HUES6 (cell line): Measurements from ENCODE around the gene LHFPL6.
A peak's percentile ranks its signal among the peaks of the same experiment; 100 is the strongest.
"Not testable (repeated sequence)": the region's sequence is repeated elsewhere in the genome, so short reads cannot be mapped to it uniquely, and the experiment has no call there.

Experiments used
- H3K27ac ChIP-seq: 2 replicates; pipeline ENCODE4 v1.7.0; 2013; ENCODE audit warnings: low read depth, mild to moderate bottlenecking, low read length, inconsistent platforms
- H3K27me3 ChIP-seq: 2 replicates; pipeline ENCODE4 v1.6.1; 2013; ENCODE audit warnings: low read length; ENCODE audit not compliant: control insufficient read depth, insufficient read depth
- H3K36me3 ChIP-seq: 2 replicates; pipeline ENCODE4 v1.6.1; 2013; ENCODE audit warnings: low read length; ENCODE audit not compliant: control insufficient read depth, insufficient read depth
- H3K4me1 ChIP-seq: 2 replicates; pipeline ENCODE4 v1.6.1; 2013; ENCODE audit warnings: low read length; ENCODE audit not compliant: control insufficient read depth, insufficient read depth
- H3K4me3 ChIP-seq: 2 replicates; pipeline ENCODE4 v1.5.1; 2013; ENCODE audit warnings: low read depth, low read length
- H3K9ac ChIP-seq: one replicate; pipeline ENCODE4 v1.6.1; 2013; ENCODE audit warnings: mild to moderate bottlenecking, low read length
- H3K9me3 ChIP-seq: 2 replicates; pipeline ENCODE4 v1.6.1; 2013; ENCODE audit warnings: low read depth, low read length; ENCODE audit not compliant: control insufficient read depth, insufficient read depth

The LHFPL6 gene

GRCh38 chr13:39347926-39348901 is 254.8 kb downstream of the LHFPL6 start:
- 0 out of 2 replicates have a peak overlapping the region, but pooled peaks have one; percentile 14 for H3K4me3 ChIP-seq
- H3K4me1 ChIP-seq = peaks cover 31% of the 10 kb centered on the region
- no peaks in the 10 kb centered on the region for H3K9me3 ChIP-seq
- no peak overlapping the region for H3K27ac ChIP-seq
- no peak overlapping the region for H3K9ac ChIP-seq
- peaks cover 14% of the 10 kb centered on the region; the same call in 1 of the 2 replicates for H3K27me3 ChIP-seq
- no peaks in the 10 kb centered on the region for H3K36me3 ChIP-seq

GRCh38 chr13:39345982-39346381 is 257.0 kb downstream of the LHFPL6 start:
- H3K4me3 ChIP-seq = no peak overlapping the region
- no peak overlapping the region for H3K27ac ChIP-seq
- no peaks in the 10 kb centered on the region for H3K36me3 ChIP-seq
- no peak overlapping the region for H3K9ac ChIP-seq
- no peaks in the 10 kb centered on the region for H3K9me3 ChIP-seq
- peaks cover 14% of the 10 kb centered on the region; the same call in 1 of the 2 replicates for H3K27me3 ChIP-seq
- H3K4me1 ChIP-seq = peaks cover 29% of the 10 kb centered on the region

GRCh38 chr13:39341251-39341650 is 261.7 kb downstream of the LHFPL6 start:
- Histone ChIP-seq H3K9ac (no peak overlapping the region), H3K4me1 (no peaks in the 10 kb centered on the region), H3K4me3 (no peak overlapping the region), H3K27me3 (no peaks in the 10 kb centered on the region; the same call in 1 of the 2 replicates), H3K27ac (no peak overlapping the region), H3K36me3 (no peaks in the 10 kb centered on the region), H3K9me3 (no peaks in the 10 kb centered on the region)

- H3K27ac ChIP-seq, H3K9ac ChIP-seq, H3K27me3 ChIP-seq, H3K9me3 ChIP-seq, H3K4me3 ChIP-seq, H3K36me3 ChIP-seq, H3K4me1 ChIP-seq: not testable (repeated sequence)
Observed at GRCh38 chr13:39338114-39338513, 264.9 kb downstream of the LHFPL6 start.

GRCh38 chr13:39336937-39337336 is 266.1 kb downstream of the LHFPL6 start:
- Histone ChIP-seq H3K4me1 (no peaks in the 10 kb centered on the region), H3K9me3 (no peaks in the 10 kb centered on the region), H3K36me3 (no peaks in the 10 kb centered on the region)

GRCh38 chr13:39336207-39336606 is 266.8 kb downstream of the LHFPL6 start:
- Histone ChIP-seq H3K27ac (no peak overlapping the region), H3K9me3 (no peaks in the 10 kb centered on the region), H3K4me3 (no peak overlapping the region), H3K27me3 (no peaks in the 10 kb centered on the region), H3K36me3 (no peaks in the 10 kb centered on the region), H3K4me1 (no peaks in the 10 kb centered on the region), H3K9ac (no peak overlapping the region)

More at GRCh38 chr13:39336937-39337336, 266.1 kb downstream of the LHFPL6 start:
- Histone ChIP-seq H3K27ac (no peak overlapping the region), H3K27me3 (no peaks in the 10 kb centered on the region), H3K9ac (no peak overlapping the region), H3K4me3 (no peak overlapping the region)

- Histone ChIP-seq H3K4me3 (no peak overlapping the region), H3K9me3 (no peaks in the 10 kb centered on the region), H3K27me3 (no peaks in the 10 kb centered on the region), H3K27ac (no peak overlapping the region), H3K36me3 (no peaks in the 10 kb centered on the region), H3K4me1 (no peaks in the 10 kb centered on the region), H3K9ac (no peak overlapping the region)
Observed at GRCh38 chr13:39335721-39336120, 267.3 kb downstream of the LHFPL6 start.

GRCh38 chr13:39330504-39330903 is 272.5 kb downstream of the LHFPL6 start:
- H3K9me3 ChIP-seq = peaks cover 4% of the 10 kb centered on the region
- no peak overlapping the region for H3K4me3 ChIP-seq
- no peak overlapping the region for H3K27ac ChIP-seq
- H3K36me3 ChIP-seq = no peaks in the 10 kb centered on the region
- H3K4me1 ChIP-seq = peaks cover 23% of the 10 kb centered on the region
- no peaks in the 10 kb centered on the region for H3K27me3 ChIP-seq
- H3K9ac ChIP-seq = no peak overlapping the region

GRCh38 chr13:39329182-39329639 is 273.8 kb downstream of the LHFPL6 start:
- H3K36me3 ChIP-seq = no peaks in the 10 kb centered on the region
- no peaks in the 10 kb centered on the region for H3K27me3 ChIP-seq
- peak overlapping the region; percentile 76 for H3K27ac ChIP-seq
- H3K9ac ChIP-seq = no peak overlapping the region
- peak overlapping the region; percentile 33 for H3K4me3 ChIP-seq
- H3K4me1 ChIP-seq = peaks cover 23% of the 10 kb centered on the region
- peaks cover 4% of the 10 kb centered on the region for H3K9me3 ChIP-seq

GRCh38 chr13:39327172-39327479 is 275.9 kb downstream of the LHFPL6 start:
- Histone ChIP-seq H3K4me1 (peaks cover 23% of the 10 kb centered on the region), H3K36me3 (no peaks in the 10 kb centered on the region), H3K9ac (no peak overlapping the region), H3K27ac (no peak overlapping the region), H3K4me3 (no peak overlapping the region), H3K9me3 (peaks cover 4% of the 10 kb centered on the region), H3K27me3 (no peaks in the 10 kb centered on the region)

GRCh38 chr13:39326469-39327171 is 276.4 kb downstream of the LHFPL6 start:
- H3K27me3 ChIP-seq = no peaks in the 10 kb centered on the region
- peaks cover 4% of the 10 kb centered on the region for H3K9me3 ChIP-seq
- H3K27ac ChIP-seq = no peak overlapping the region
- no peaks in the 10 kb centered on the region for H3K36me3 ChIP-seq
- no peak overlapping the region for H3K4me3 ChIP-seq
- peaks cover 23% of the 10 kb centered on the region for H3K4me1 ChIP-seq
- H3K9ac ChIP-seq = no peak overlapping the region
